HG02623 (cell line): ENCODE data around the gene PLCB2.

Experiments
- ATAC-seq: cut with Tn5 transposase; IDR thresholded peaks from one replicate; pipeline ENCODE4 v1.9.1; 2021; ENCODE audit warnings: moderate library complexity; ENCODE audit not compliant: unreplicated experiment

Gene PLCB2

GRCh38 chr15:40286794-40287193 is 20.9 kb downstream of the PLCB2 start:
- ATAC-seq = no peak

DNA sequence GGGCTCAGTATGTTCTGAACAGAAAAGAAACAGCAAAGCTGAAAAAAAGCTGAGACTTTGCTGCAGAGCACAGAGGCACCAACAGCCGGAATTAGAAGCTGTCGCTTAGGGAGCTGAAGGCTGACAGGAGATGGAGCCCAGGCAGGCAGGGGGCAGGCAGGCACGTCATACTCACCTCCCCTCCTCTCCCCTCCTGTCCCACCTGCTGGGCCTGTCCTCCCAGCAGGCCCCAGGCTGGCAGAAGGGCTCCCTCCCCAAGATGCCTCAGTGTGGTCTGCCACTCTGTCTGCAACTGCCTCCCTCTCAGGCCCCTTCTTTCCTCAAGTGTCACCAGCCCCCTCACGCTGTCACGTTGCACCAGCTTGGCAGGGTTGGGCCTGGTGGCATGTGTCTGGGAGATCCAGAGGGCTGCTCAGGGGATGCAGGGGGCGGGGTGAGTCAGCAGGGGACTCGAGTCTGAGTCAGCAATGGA is 21.6 kb downstream of the PLCB2 start:
- ATAC-seq = no peak

DNA sequence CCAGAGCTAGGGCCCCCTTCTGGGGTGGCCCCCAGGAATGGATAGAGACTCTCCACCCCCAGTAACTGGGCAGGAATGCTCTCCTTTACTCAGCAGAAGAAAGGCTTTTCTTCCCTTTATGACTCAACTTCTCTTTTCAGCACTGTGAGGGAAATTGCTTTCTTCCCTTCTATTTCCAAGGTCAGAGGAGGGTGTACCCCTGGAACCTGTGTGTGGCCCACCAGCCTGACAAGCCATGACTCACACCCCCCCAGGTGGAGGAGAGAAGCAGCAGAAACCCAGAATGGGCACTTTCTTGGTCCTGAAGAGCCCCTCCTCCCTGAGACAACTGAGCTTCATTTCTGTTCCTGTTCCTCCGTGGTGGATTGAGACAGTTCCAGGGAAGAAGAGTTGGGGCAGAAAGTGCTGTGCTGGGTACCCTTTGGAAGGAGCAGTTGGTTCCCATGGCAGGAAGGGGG is 22.2 kb downstream of the PLCB2 start:
- no peak for ATAC-seq

- no peak for ATAC-seq
Observed at GRCh38 chr15:40285151-40285550, 22.6 kb downstream of the PLCB2 start.

DNA sequence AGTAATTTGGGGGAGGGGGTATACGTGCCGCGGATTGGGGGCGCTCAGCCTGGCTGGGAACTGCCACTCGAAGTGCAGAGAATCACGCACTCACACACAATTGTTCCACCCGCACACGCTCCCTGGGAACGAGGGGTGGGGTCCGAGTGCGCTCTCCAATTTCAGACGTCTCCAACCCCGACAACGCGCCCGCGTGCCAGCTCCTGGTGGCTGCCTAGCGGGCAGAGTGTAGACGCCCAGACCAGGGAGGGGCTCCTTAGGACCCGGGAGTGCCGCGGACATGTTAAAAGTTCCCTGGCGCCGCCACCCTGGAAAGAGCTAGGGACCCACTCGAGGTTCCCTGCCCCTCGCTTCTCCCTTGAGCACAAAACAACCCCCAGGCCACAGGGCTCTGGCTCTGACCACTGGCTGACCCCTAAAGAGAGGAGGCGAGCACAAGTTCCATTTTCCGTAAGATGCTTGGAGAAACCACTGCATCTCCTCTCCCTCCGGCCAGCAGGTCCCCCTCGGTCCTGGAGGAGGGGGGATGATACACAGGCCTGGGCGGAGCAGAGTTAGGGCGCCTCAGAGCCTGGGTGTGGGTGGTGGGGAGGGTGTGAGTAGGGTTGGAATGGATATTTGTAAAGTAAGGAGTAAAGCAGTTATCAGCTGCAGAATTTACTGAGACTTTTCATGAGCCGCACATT is 24.0 kb downstream of the PLCB2 start:
- no peak for ATAC-seq

- no peak for ATAC-seq
Observed at GRCh38 chr15:40282869-40283614, 24.7 kb downstream of the PLCB2 start, which contains the start of gene ANKRD63. ANKRD63 (minus strand) TSS chr15:40283064; CDS start chr15:40282586, 478 bp downstream.

DNA sequence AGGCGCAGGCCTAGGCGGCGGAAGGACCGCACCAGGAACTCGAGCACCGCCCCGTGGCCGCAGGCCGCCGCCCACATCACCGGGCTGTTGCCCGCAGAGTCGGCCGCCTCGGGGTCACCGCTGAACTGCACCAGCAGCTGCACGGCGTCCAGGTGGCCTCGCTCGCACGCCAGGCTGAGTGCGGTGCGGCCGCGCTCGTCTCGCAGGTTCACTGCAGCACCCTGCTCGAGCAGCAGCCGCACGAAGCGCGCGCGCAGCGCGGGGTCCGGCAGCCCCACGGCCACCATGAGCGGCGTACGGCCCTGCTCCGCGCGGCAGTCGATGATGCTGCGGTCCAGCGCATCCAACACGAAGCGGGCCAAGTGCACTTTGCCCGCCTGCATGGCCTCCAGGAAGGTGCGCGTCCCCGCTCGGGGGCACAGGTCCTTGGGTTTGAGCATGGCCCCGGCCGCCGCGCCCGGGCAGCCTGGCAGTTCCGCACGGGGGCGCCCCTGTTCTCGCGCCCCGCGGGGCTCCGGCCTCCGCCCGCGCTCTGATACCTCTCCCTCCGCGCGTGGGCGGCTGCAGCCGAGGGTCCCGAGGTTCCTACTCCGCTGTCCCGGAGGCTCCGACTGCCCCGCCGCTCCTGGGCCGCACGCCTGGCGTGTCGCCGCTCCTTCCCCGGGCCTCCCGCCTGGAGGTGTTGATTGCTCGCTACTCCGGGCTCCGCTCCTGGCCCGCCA is 25.4 kb downstream of the PLCB2 start:
- no peak for ATAC-seq

DNA sequence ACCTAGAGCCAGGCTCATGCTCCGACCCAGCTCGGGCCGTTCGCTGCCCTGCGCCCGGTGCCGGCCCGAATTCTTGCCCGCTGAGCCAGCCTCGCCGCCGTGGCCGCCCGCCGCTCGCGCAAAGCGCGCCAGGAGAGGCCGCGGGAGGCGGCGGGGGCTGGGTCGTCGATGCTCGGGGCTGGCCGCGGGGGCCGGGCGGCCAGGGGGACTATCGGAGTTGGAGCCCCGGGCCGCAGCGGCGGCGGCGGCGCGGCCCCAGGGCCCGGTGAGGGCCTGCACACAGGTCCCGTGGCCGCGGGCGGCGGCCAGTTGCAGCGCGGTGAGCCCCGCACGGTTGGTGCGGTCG is 26.0 kb downstream of the PLCB2 start:
- no peak for ATAC-seq

- ATAC-seq = no peak
Observed at GRCh38 chr15:40281057-40281800, 26.5 kb downstream of the PLCB2 start.

GRCh38 chr15:40280260-40281056 is 27.3 kb downstream of the PLCB2 start:
- no peak for ATAC-seq

DNA sequence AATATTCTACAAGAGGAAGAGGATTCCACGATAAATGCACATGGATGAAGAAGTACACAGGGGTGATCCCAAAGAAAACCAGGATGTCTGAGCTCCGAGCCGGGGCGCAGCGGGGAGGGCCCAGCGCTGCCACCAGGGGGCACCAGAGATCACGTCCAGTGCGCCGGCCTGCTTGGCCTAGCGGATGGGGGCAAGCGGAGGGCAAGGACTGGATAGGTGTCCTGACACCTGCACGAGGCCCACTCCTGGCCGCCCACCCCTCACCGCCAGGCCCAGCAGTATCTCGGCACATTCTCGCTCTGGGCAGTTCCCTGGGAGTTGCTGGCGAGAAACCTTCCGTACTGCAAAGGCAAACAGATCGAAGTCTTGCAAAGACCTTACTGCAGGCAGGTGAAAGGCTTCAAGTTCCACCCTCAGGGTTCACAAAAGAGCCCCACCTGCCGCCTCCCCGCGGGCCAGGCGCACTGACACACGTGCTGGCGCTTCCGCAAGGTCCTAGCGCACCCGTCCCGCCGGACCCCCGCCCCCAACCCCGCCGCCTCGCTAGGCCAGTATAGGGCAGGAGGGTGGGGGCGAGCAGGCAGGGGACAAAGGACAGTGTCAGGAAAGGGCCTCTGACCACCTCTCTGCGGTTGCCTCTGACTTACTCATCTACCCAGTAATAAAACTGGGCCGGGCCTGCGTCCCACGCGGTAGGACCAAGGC is 28.1 kb downstream of the PLCB2 start:
- no peak for ATAC-seq

- no peak for ATAC-seq
Observed at GRCh38 chr15:40278026-40278425, 29.7 kb downstream of the PLCB2 start.

- no peak for ATAC-seq
Observed at GRCh38 chr15:40277471-40277870, 30.3 kb downstream of the PLCB2 start.

- no peak for ATAC-seq
Observed at GRCh38 chr15:40276927-40277326, 30.8 kb downstream of the PLCB2 start.

DNA sequence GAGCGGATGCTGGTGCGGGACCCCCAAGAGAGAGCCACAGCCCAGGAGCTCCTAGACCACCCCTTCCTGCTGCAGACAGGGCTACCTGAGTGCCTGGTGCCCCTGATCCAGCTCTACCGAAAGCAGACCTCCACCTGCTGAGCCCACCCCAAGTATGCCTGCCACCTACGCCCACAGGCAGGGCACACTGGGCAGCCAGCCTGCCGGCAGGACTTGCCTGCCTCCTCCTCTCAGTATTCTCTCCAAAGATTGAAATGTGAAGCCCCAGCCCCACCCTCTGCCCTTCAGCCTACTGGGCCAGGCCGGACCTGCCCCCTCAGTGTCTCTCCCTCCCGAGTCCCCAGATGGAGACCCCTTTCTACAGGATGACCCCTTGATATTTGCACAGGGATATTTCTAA is 31.8 kb downstream of the PLCB2 start:
- no peak for ATAC-seq

GRCh38 chr15:40275523-40275922 is 32.2 kb downstream of the PLCB2 start:
- no peak for ATAC-seq

GRCh38 chr15:40274350-40275274 is 33.1 kb downstream of the PLCB2 start:
- ATAC-seq = no peak

DNA sequence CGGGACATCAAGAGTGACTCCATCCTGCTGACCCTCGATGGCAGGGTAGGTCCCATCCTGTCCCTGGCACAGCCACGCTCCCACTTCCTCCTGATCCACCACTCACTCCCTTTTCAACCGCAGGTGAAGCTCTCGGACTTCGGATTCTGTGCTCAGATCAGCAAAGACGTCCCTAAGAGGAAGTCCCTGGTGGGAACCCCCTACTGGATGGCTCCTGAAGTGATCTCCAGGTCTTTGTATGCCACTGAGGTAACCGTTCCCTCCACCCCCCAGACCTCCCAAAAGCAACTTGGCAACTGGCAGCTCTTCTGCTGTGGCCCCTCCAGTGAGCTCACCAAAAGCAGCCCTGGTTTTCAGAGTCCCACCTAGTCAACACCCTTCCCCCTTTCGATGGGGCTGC is 34.3 kb downstream of the PLCB2 start:
- no peak for ATAC-seq
